ENCODE measurements around the gene ACVR2A. TPM values are rescaled to one million over a fixed set of nuclear protein-coding genes. Genes with fewer than 3 reads are reported as not detected.

ACVR2A gene
- total and polyA plus RNA-seq, 2 donors (not counting 1 experiment from before 2014, with no cell fraction given): 0.91 to 2.0 TPM

- no peak for ATAC-seq (ENCODE audit: low read depth)
- Mint-ChIP-seq H3K27me3 (no peaks in the 10 kb centered on the region), H3K27ac (no peak overlapping the region), H3K4me1 (no peaks in the 10 kb centered on the region), H3K9me3 (ENCODE audit: insufficient read depth) (no peaks in the 10 kb centered on the region), H3K4me3 (no peak overlapping the region)
- no peaks in the 10 kb centered on the region for H4K20me1 ChIP-seq (ENCODE audit: control insufficient read depth, insufficient read depth, low read length, poor library complexity, severe bottlenecking)
- POLR2A ChIA-PET: no interaction called here
- H3K4me3 ChIP-seq (ENCODE audit: control extremely low read depth in 1 of 5, extremely low read depth in 1 of 5, insufficient read depth in 1 of 5, low read depth in 2 of 5, low read length in 4 of 5): no peak overlapping the region
- H3K36me3 ChIP-seq (replicated peaks in 1 of 2; ENCODE audit: control extremely low read depth in 1 of 2, control insufficient read depth in 1 of 2, extremely low read depth in 1 of 2, insufficient read depth in 2 of 2, low read length in 1 of 2): no peaks in the 10 kb centered on the region
- H3K4me1 ChIP-seq (ENCODE audit: control insufficient read depth in 2 of 2, insufficient read depth in 2 of 2, low read length in 2 of 2): no peaks in the 10 kb centered on the region
- H3K9ac ChIP-seq (ENCODE audit: low read length): no peak overlapping the region
- no peak overlapping the region for H2AFZ ChIP-seq (ENCODE audit: insufficient read depth, low read depth, low read length, poor library complexity, severe bottlenecking)
- H3K4me2 ChIP-seq (replicated peaks; ENCODE audit: low read depth, low read length, poor library complexity, severe bottlenecking): no peak overlapping the region
- intact Hi-C loops (cut with micrococcal nuclease): no loop called here
- no peak overlapping the region for H3K27ac ChIP-seq (ENCODE audit: low read length in 2 of 2)
- WGBS (ENCODE audit: insufficient coverage): 93% methylated on average over 2 of the region's 3 CpGs
- H3K79me2 ChIP-seq (ENCODE audit: control insufficient read depth, insufficient read depth, low read length): no peaks in the 10 kb centered on the region
- H3K9me3 ChIP-seq (ENCODE audit: control extremely low read depth in 1 of 3, control insufficient read depth in 2 of 3, insufficient read depth in 1 of 3, low read length in 2 of 3): no peaks in the 10 kb centered on the region
- TF ChIP-seq CTCF (IDR thresholded peaks at IDR 0.05) (no peak), EZH2 (IDR thresholded peaks at IDR 0.05; ENCODE audit: borderline replicate concordance, insufficient read depth, low read depth, low read length, poor library complexity, severe bottlenecking) (no peak)
- CTCF ChIA-PET: interaction anchor here (3.2 kb wide), 1 partner anchor 13 kb away, joined by 16 read pairs; no protein-coding TSS in a partner anchor
- no peaks in the 10 kb centered on the region for H3K27me3 ChIP-seq (replicated peaks in 1 of 4; ENCODE audit: control extremely low read depth in 1 of 4, control insufficient read depth in 3 of 4, insufficient read depth in 4 of 4, low read length in 3 of 4)
- no peak for DNase-seq
Measured at GRCh38 chr2:147923846-147924245, 79.0 kb downstream of the ACVR2A start.

- H3K27ac Mint-ChIP-seq: no peak overlapping the region
- CTCF ChIA-PET: interaction anchor here (0.7 kb wide), 1 partner anchor 12 kb away, joined by 4 read pairs; no protein-coding TSS in a partner anchor
- H2AFZ ChIP-seq (ENCODE audit: insufficient read depth, low read depth, low read length, poor library complexity, severe bottlenecking): no peak overlapping the region
Measured at GRCh38 chr2:147924647-147925046, 79.8 kb downstream of the ACVR2A start.

More at GRCh38 chr2:147924647-147925046, 79.8 kb downstream of the ACVR2A start:
- intact Hi-C loops (cut with micrococcal nuclease): no loop called here
- H3K4me3 Mint-ChIP-seq: no peak overlapping the region
- H3K4me3 ChIP-seq (ENCODE audit: control extremely low read depth in 1 of 5, extremely low read depth in 1 of 5, insufficient read depth in 1 of 5, low read depth in 2 of 5, low read length in 4 of 5): no peak overlapping the region
- H3K27me3 ChIP-seq (replicated peaks in 1 of 4; ENCODE audit: control extremely low read depth in 1 of 4, control insufficient read depth in 3 of 4, insufficient read depth in 4 of 4, low read length in 3 of 4): no peaks in the 10 kb centered on the region
- POLR2A ChIA-PET: no interaction called here
- H3K4me2 ChIP-seq (replicated peaks; ENCODE audit: low read depth, low read length, poor library complexity, severe bottlenecking): no peak overlapping the region
- no peaks in the 10 kb centered on the region for H3K36me3 ChIP-seq (replicated peaks in 1 of 2; ENCODE audit: control extremely low read depth in 1 of 2, control insufficient read depth in 1 of 2, extremely low read depth in 1 of 2, insufficient read depth in 2 of 2, low read length in 1 of 2)
- no peak for TF ChIP-seq CTCF (IDR thresholded peaks at IDR 0.05)
- TF ChIP-seq EZH2 (IDR thresholded peaks at IDR 0.05; ENCODE audit: borderline replicate concordance, insufficient read depth, low read depth, low read length, poor library complexity, severe bottlenecking): no peak
- H3K4me1 ChIP-seq (ENCODE audit: control insufficient read depth in 2 of 2, insufficient read depth in 2 of 2, low read length in 2 of 2): no peaks in the 10 kb centered on the region
- no peak overlapping the region for H3K9ac ChIP-seq (ENCODE audit: low read length)
- no peaks in the 10 kb centered on the region for H3K9me3 ChIP-seq (ENCODE audit: control extremely low read depth in 1 of 3, control insufficient read depth in 2 of 3, insufficient read depth in 1 of 3, low read length in 2 of 3)
- DNase-seq (no peak), ATAC-seq (ENCODE audit: low read depth) (no peak)
- H3K9me3 Mint-ChIP-seq (ENCODE audit: insufficient read depth): no peaks in the 10 kb centered on the region
- no CpG with 5 or more reads among the region's 3 CpGs for WGBS (ENCODE audit: insufficient coverage)
- no peaks in the 10 kb centered on the region for H3K27me3 Mint-ChIP-seq
- H3K4me1 Mint-ChIP-seq: no peaks in the 10 kb centered on the region
- no peak overlapping the region for H3K27ac ChIP-seq (ENCODE audit: low read length in 2 of 2)
- H3K79me2 ChIP-seq (ENCODE audit: control insufficient read depth, insufficient read depth, low read length): no peaks in the 10 kb centered on the region
- no peaks in the 10 kb centered on the region for H4K20me1 ChIP-seq (ENCODE audit: control insufficient read depth, insufficient read depth, low read length, poor library complexity, severe bottlenecking)
